Ishikawa (cell line): ENCODE results near the gene KCNIP4.

Source experiments
- CEBPB ChIP-seq: IDR thresholded peaks from 2 replicates; pipeline ENCODE4 v1.6.1; 2012
- CREB1 ChIP-seq: IDR thresholded peaks from 2 replicates; pipeline ENCODE4 v1.6.1; 2012; ENCODE audit warnings: low read depth
- EGR1 ChIP-seq: IDR thresholded peaks from 2 replicates; pipeline ENCODE4 v1.6.1; 2012
- EP300 ChIP-seq: IDR thresholded peaks from 2 replicates; pipeline ENCODE4 v1.6.1; 2012; ENCODE audit warnings: borderline replicate concordance
- FOXM1 ChIP-seq: IDR thresholded peaks from 2 replicates; pipeline ENCODE4 v1.6.1; 2012; ENCODE audit warnings: low read depth, borderline replicate concordance
- MAX ChIP-seq: IDR thresholded peaks from 2 replicates; pipeline ENCODE4 v1.6.1; 2012
- NFIC ChIP-seq: IDR thresholded peaks from 2 replicates; pipeline ENCODE4 v1.6.1; 2012
- RAD21 ChIP-seq: IDR thresholded peaks from 2 replicates; pipeline ENCODE4 v1.6.1; 2012; ENCODE audit warnings: low read depth
- REST ChIP-seq: IDR thresholded peaks from 2 replicates; pipeline ENCODE4 v1.6.1; 2012; ENCODE audit warnings: low read depth, mild to moderate bottlenecking
- TAF1 ChIP-seq: IDR thresholded peaks from 2 replicates; pipeline ENCODE4 v1.6.1; 2012; ENCODE audit warnings: low read depth, mild to moderate bottlenecking
- TCF12 ChIP-seq: IDR thresholded peaks from 2 replicates; pipeline ENCODE4 v1.6.1; 2012; ENCODE audit warnings: low read depth
- TEAD4 ChIP-seq: IDR thresholded peaks from 2 replicates; pipeline ENCODE4 v1.6.1; 2012
- USF1 ChIP-seq: IDR thresholded peaks from 2 replicates; pipeline ENCODE4 v1.6.1; 2012
- YY1 ChIP-seq: IDR thresholded peaks from 2 replicates; pipeline ENCODE4 v1.6.1; 2012; ENCODE audit warnings: low read depth
- ZBTB7A ChIP-seq: IDR thresholded peaks from 2 replicates; pipeline ENCODE4 v1.6.1; 2012; ENCODE audit warnings: low read depth

KCNIP4 gene

GRCh38 chr4:21450331-21450730, 498.2 kb downstream of the KCNIP4 start:
- TF ChIP-seq EGR1 = no peak
- TF ChIP-seq TCF12 = no peak
- TF ChIP-seq ZBTB7A = no peak
- TF ChIP-seq TEAD4 = no peak
- TF ChIP-seq FOXM1 = no peak
- TF ChIP-seq RAD21 = no peak
- TF ChIP-seq USF1 = no peak
- TF ChIP-seq CREB1 = no peak

- no peak for TF ChIP-seq MAX
- TF ChIP-seq TEAD4 = no peak
Measured at GRCh38 chr4:21447301-21448054, 501.1 kb downstream of the KCNIP4 start.

- TF ChIP-seq TAF1 (no peak), YY1 (no peak), CREB1 (no peak), CEBPB (no peak), RAD21 (no peak), USF1 (no peak), ZBTB7A (no peak)
Measured at GRCh38 chr4:21420166-21420565, 528.4 kb downstream of the KCNIP4 start.

- TF ChIP-seq TAF1 (no peak), EP300 (no peak), EGR1 (no peak), CREB1 (no peak), TEAD4 (no peak), REST (no peak), YY1 (no peak), NFIC (no peak), CEBPB (no peak), MAX (no peak), TCF12 (no peak), RAD21 (no peak), ZBTB7A (no peak), FOXM1 (no peak), USF1 (no peak)
Measured at GRCh38 chr4:21415728-21416127, 532.8 kb downstream of the KCNIP4 start.

GRCh38 chr4:21413807-21414370, 534.7 kb downstream of the KCNIP4 start:
- TF ChIP-seq TCF12 = no peak
- TF ChIP-seq YY1 = no peak
- no peak for TF ChIP-seq TAF1
- no peak for TF ChIP-seq MAX
- TF ChIP-seq REST = no peak
- TF ChIP-seq FOXM1 = no peak
- no peak for TF ChIP-seq NFIC
- TF ChIP-seq CEBPB = no peak
- TF ChIP-seq CREB1 = no peak
- TF ChIP-seq USF1 = no peak
- no peak for TF ChIP-seq ZBTB7A
- no peak for TF ChIP-seq RAD21
- no peak for TF ChIP-seq EGR1
- no peak for TF ChIP-seq EP300
- TF ChIP-seq TEAD4 = no peak
